ENCODE results near the gene KCNT1.

The KCNT1 gene

GRCh38 chr9:135817951-135818717 is 116.1 kb downstream of the KCNT1 start:
- no peaks in the 10 kb centered on the region for H3K4me1 ChIP-seq (ENCODE audit: control insufficient read depth, insufficient read depth, low read length)
- H3K27ac ChIP-seq (ENCODE audit: insufficient read depth, low read depth, low read length, poor library complexity, severe bottlenecking) = no peak overlapping the region
- no peaks in the 10 kb centered on the region for H3K9me3 ChIP-seq (ENCODE audit: control insufficient read depth, low read length)
- H3K27me3 ChIP-seq (ENCODE audit: control insufficient read depth, insufficient read depth, low read length, poor library complexity, severe bottlenecking) = no peaks in the 10 kb centered on the region
- H3K36me3 ChIP-seq (ENCODE audit: control insufficient read depth, insufficient read depth, low read length) = peaks cover 72% of the 10 kb centered on the region
- WGBS, 2 experiments = 96 to 97% methylated on average over 66 of the region's 66 CpGs
- no peak overlapping the region for H3K4me3 ChIP-seq (ENCODE audit: insufficient read depth, low read depth, low read length)

GRCh38 chr9:135818718-135819475 is 116.9 kb downstream of the KCNT1 start:
- 96 to 97% methylated on average over 43 of the region's 43 CpGs for WGBS, 2 experiments
- Histone ChIP-seq H3K36me3 (ENCODE audit: control insufficient read depth, insufficient read depth, low read length) (peaks cover 75% of the 10 kb centered on the region), H3K4me3 (ENCODE audit: insufficient read depth, low read depth, low read length) (no peak overlapping the region), H3K27me3 (ENCODE audit: control insufficient read depth, insufficient read depth, low read length, poor library complexity, severe bottlenecking) (no peaks in the 10 kb centered on the region), H3K4me1 (ENCODE audit: control insufficient read depth, insufficient read depth, low read length) (no peaks in the 10 kb centered on the region), H3K9me3 (ENCODE audit: control insufficient read depth, low read length) (no peaks in the 10 kb centered on the region), H3K27ac (ENCODE audit: insufficient read depth, low read depth, low read length, poor library complexity, severe bottlenecking) (no peak overlapping the region)

GRCh38 chr9:135819905-135820304 is 117.9 kb downstream of the KCNT1 start:
- 90 to 91% methylated on average over 13 of the region's 13 CpGs for WGBS, 2 experiments
- no peaks in the 10 kb centered on the region for H3K4me1 ChIP-seq (ENCODE audit: control insufficient read depth, insufficient read depth, low read length)
- no peaks in the 10 kb centered on the region for H3K9me3 ChIP-seq (ENCODE audit: control insufficient read depth, low read length)
- H3K27ac ChIP-seq (ENCODE audit: insufficient read depth, low read depth, low read length, poor library complexity, severe bottlenecking) = no peak overlapping the region
- no peaks in the 10 kb centered on the region for H3K27me3 ChIP-seq (ENCODE audit: control insufficient read depth, insufficient read depth, low read length, poor library complexity, severe bottlenecking)
- no peak overlapping the region for H3K4me3 ChIP-seq (ENCODE audit: insufficient read depth, low read depth, low read length)
- H3K36me3 ChIP-seq (ENCODE audit: control insufficient read depth, insufficient read depth, low read length) = peaks cover 66% of the 10 kb centered on the region

- Histone ChIP-seq H3K36me3 (ENCODE audit: control insufficient read depth, insufficient read depth, low read length) (peaks cover 60% of the 10 kb centered on the region), H3K9me3 (ENCODE audit: control insufficient read depth, low read length) (no peaks in the 10 kb centered on the region), H3K4me1 (ENCODE audit: control insufficient read depth, insufficient read depth, low read length) (no peaks in the 10 kb centered on the region), H3K4me3 (ENCODE audit: insufficient read depth, low read depth, low read length) (no peak overlapping the region), H3K27ac (ENCODE audit: insufficient read depth, low read depth, low read length, poor library complexity, severe bottlenecking) (no peak overlapping the region), H3K27me3 (ENCODE audit: control insufficient read depth, insufficient read depth, low read length, poor library complexity, severe bottlenecking) (no peaks in the 10 kb centered on the region)
- 96 to 97% methylated on average over 18 of the region's 18 CpGs for WGBS, 2 experiments
Observed at GRCh38 chr9:135820661-135821060, 118.7 kb downstream of the KCNT1 start.

- Histone ChIP-seq H3K4me1 (ENCODE audit: control insufficient read depth, insufficient read depth, low read length) (no peaks in the 10 kb centered on the region), H3K27me3 (ENCODE audit: control insufficient read depth, insufficient read depth, low read length, poor library complexity, severe bottlenecking) (no peaks in the 10 kb centered on the region), H3K27ac (ENCODE audit: insufficient read depth, low read depth, low read length, poor library complexity, severe bottlenecking) (no peak overlapping the region), H3K9me3 (ENCODE audit: control insufficient read depth, low read length) (no peaks in the 10 kb centered on the region), H3K36me3 (ENCODE audit: control insufficient read depth, insufficient read depth, low read length) (peaks cover 56% of the 10 kb centered on the region), H3K4me3 (ENCODE audit: insufficient read depth, low read depth, low read length) (no peak overlapping the region)
- 96 to 97% methylated on average over 20 of the region's 20 CpGs for WGBS, 2 experiments
Observed at GRCh38 chr9:135821116-135821515, 119.1 kb downstream of the KCNT1 start.

GRCh38 chr9:135821733-135822373 is 119.9 kb downstream of the KCNT1 start:
- WGBS, 2 experiments = 95 to 96% methylated on average over 27 of the region's 27 CpGs
- H3K9me3 ChIP-seq (ENCODE audit: control insufficient read depth, low read length) = no peaks in the 10 kb centered on the region
- peaks cover 53% of the 10 kb centered on the region for H3K36me3 ChIP-seq (ENCODE audit: control insufficient read depth, insufficient read depth, low read length)
- no peaks in the 10 kb centered on the region for H3K27me3 ChIP-seq (ENCODE audit: control insufficient read depth, insufficient read depth, low read length, poor library complexity, severe bottlenecking)
- no peak overlapping the region for H3K27ac ChIP-seq (ENCODE audit: insufficient read depth, low read depth, low read length, poor library complexity, severe bottlenecking)
- no peaks in the 10 kb centered on the region for H3K4me1 ChIP-seq (ENCODE audit: control insufficient read depth, insufficient read depth, low read length)
- no peak overlapping the region for H3K4me3 ChIP-seq (ENCODE audit: insufficient read depth, low read depth, low read length)

GRCh38 chr9:135822374-135822755 is 120.4 kb downstream of the KCNT1 start:
- Histone ChIP-seq H3K27me3 (ENCODE audit: control insufficient read depth, insufficient read depth, low read length, poor library complexity, severe bottlenecking) (no peaks in the 10 kb centered on the region), H3K36me3 (ENCODE audit: control insufficient read depth, insufficient read depth, low read length) (peaks cover 53% of the 10 kb centered on the region)

GRCh38 chr9:135823036-135823435 is 121.1 kb downstream of the KCNT1 start:
- no peaks in the 10 kb centered on the region for H3K27me3 ChIP-seq (ENCODE audit: control insufficient read depth, insufficient read depth, low read length, poor library complexity, severe bottlenecking)
- no peaks in the 10 kb centered on the region for H3K4me1 ChIP-seq (ENCODE audit: control insufficient read depth, insufficient read depth, low read length)
- no peak overlapping the region for H3K4me3 ChIP-seq (ENCODE audit: insufficient read depth, low read depth, low read length)
- H3K36me3 ChIP-seq (ENCODE audit: control insufficient read depth, insufficient read depth, low read length) = peaks cover 51% of the 10 kb centered on the region
- no peaks in the 10 kb centered on the region for H3K9me3 ChIP-seq (ENCODE audit: control insufficient read depth, low read length)
- H3K27ac ChIP-seq (ENCODE audit: insufficient read depth, low read depth, low read length, poor library complexity, severe bottlenecking) = no peak overlapping the region
- 95 to 97% methylated on average over 12 of the region's 12 CpGs for WGBS, 2 experiments

More at GRCh38 chr9:135822374-135822755, 120.4 kb downstream of the KCNT1 start:
- Histone ChIP-seq H3K9me3 (ENCODE audit: control insufficient read depth, low read length) (no peaks in the 10 kb centered on the region), H3K4me3 (ENCODE audit: insufficient read depth, low read depth, low read length) (no peak overlapping the region), H3K4me1 (ENCODE audit: control insufficient read depth, insufficient read depth, low read length) (no peaks in the 10 kb centered on the region), H3K27ac (ENCODE audit: insufficient read depth, low read depth, low read length, poor library complexity, severe bottlenecking) (no peak overlapping the region)
- WGBS, 2 experiments = 96 to 97% methylated on average over 18 of the region's 18 CpGs

GRCh38 chr9:135825435-135826187 is 123.6 kb downstream of the KCNT1 start:
- H3K27ac ChIP-seq (ENCODE audit: insufficient read depth, low read depth, low read length, poor library complexity, severe bottlenecking) = no peak overlapping the region
- no peak overlapping the region for H3K4me3 ChIP-seq (ENCODE audit: insufficient read depth, low read depth, low read length)
- H3K36me3 ChIP-seq (ENCODE audit: control insufficient read depth, insufficient read depth, low read length) = peaks cover 33% of the 10 kb centered on the region
- 93 to 94% methylated on average over 25 of the region's 25 CpGs for WGBS, 2 experiments
- H3K27me3 ChIP-seq (ENCODE audit: control insufficient read depth, insufficient read depth, low read length, poor library complexity, severe bottlenecking) = no peaks in the 10 kb centered on the region
- no peaks in the 10 kb centered on the region for H3K4me1 ChIP-seq (ENCODE audit: control insufficient read depth, insufficient read depth, low read length)
- H3K9me3 ChIP-seq (ENCODE audit: control insufficient read depth, low read length) = peaks cover 2% of the 10 kb centered on the region

All from ectodermal cell (in vitro differentiated cells).